Keratinocyte (primary cell): ENCODE data around the gene BCOR. TPM values are rescaled to one million over a fixed set of nuclear protein-coding genes. Genes with fewer than 3 reads are reported as not detected.
A peak's percentile ranks its signal among the peaks of the same experiment; 100 is the strongest.

Experiments used
- DNase-seq: peaks from one replicate; pipeline ENCODE4 v3.0.0-alpha.2; 2011; ENCODE audit warnings: low read depth, missing footprints, low spot score
- FAIRE-seq: peaks from 2 replicates; lab custom pipeline; 2011; peaks lifted over from hg19 to GRCh38; lab: Jason Lieb, UNC
- H2AFZ ChIP-seq: 2 replicates; pipeline ENCODE4 v1.6.0; 2012; ENCODE audit warnings: low read length, control low read depth, inconsistent platforms; ENCODE audit not compliant: control insufficient read depth
- H3K27ac ChIP-seq: 2 replicates; pipeline ENCODE4 v1.5.1; 2011; ENCODE audit warnings: low read length; ENCODE audit not compliant: control insufficient read depth, insufficient read depth
- H3K27me3 ChIP-seq: 3 replicates; pipeline ENCODE4 v1.6.0; 2011; ENCODE audit warnings: low read length; ENCODE audit not compliant: control insufficient read depth, insufficient read depth; ENCODE audit errors: extremely low read depth
- H3K36me3 ChIP-seq, 2 experiments: 2 replicates in 1 of 2; 3 replicates in 1 of 2; pipeline ENCODE4 v1.5.1; 2011; ENCODE audit warnings: low read length in 2 of 2, mild to moderate bottlenecking in 1 of 2; ENCODE audit not compliant: control insufficient read depth in 2 of 2, insufficient read depth in 2 of 2; ENCODE audit errors: extremely low read depth in 1 of 2
- H3K4me1 ChIP-seq: 3 replicates; pipeline ENCODE4 v1.5.1; 2011; ENCODE audit warnings: low read length; ENCODE audit not compliant: control insufficient read depth, insufficient read depth; ENCODE audit errors: extremely low read depth
- H3K4me2 ChIP-seq: 3 replicates; pipeline ENCODE4 v1.6.0; 2011; ENCODE audit warnings: low read depth, low read length; ENCODE audit not compliant: control insufficient read depth, insufficient read depth; ENCODE audit errors: extremely low read depth
- H3K4me3 ChIP-seq, 3 experiments: fragments of 200-600 bp in 1 of 3; sonication (generic) in 1 of 3; 2 replicates in 2 of 3; 3 replicates in 1 of 3; pipeline ENCODE4 v1.5.1; 2011 to 2016; ENCODE audit warnings: low read length in 3 of 3, mild to moderate bottlenecking in 3 of 3, control low read depth in 2 of 3, inconsistent platforms in 1 of 3, low read depth in 1 of 3, mixed read lengths in 1 of 3, mixed run types in 1 of 3, moderate library complexity in 1 of 3; ENCODE audit not compliant: control insufficient read depth in 2 of 3, insufficient read depth in 2 of 3; ENCODE audit errors: extremely low read depth in 1 of 3
- H3K79me2 ChIP-seq: 2 replicates; pipeline ENCODE4 v1.6.0; 2012; ENCODE audit warnings: low read length; ENCODE audit not compliant: control insufficient read depth, insufficient read depth
- H3K9ac ChIP-seq: 3 replicates; pipeline ENCODE4 v1.6.0; 2011; ENCODE audit warnings: low read length; ENCODE audit not compliant: control insufficient read depth, insufficient read depth; ENCODE audit errors: extremely low read depth
- H3K9me1 ChIP-seq: 3 replicates; pipeline ENCODE4 v1.6.0; 2011; ENCODE audit warnings: low read length; ENCODE audit not compliant: control insufficient read depth, insufficient read depth; ENCODE audit errors: extremely low read depth
- H3K9me3 ChIP-seq: 2 replicates; pipeline ENCODE4 v1.5.1; 2012; ENCODE audit warnings: low read depth, low read length; ENCODE audit not compliant: control insufficient read depth
- H4K20me1 ChIP-seq: 3 replicates; pipeline ENCODE4 v1.6.0; 2011; ENCODE audit warnings: low read length; ENCODE audit not compliant: control insufficient read depth, insufficient read depth; ENCODE audit errors: extremely low read depth
- CTCF ChIP-seq, 3 experiments: IDR thresholded peaks in 1 of 3; conservative IDR thresholded peaks in 1 of 3; optimal IDR thresholded peaks in 1 of 3; 2 replicates in 2 of 3; 3 replicates in 1 of 3; pipeline versions ENCODE3 to v1.5.1; 2011; ENCODE audit warnings: low read length in 3 of 3, mild to moderate bottlenecking in 3 of 3, moderate library complexity in 2 of 3, control low read depth in 1 of 3, inconsistent platforms in 1 of 3; ENCODE audit not compliant: insufficient read depth in 2 of 3; ENCODE audit errors: extremely low read depth in 1 of 3
- EZH2 ChIP-seq: IDR thresholded peaks from one replicate; pipeline ENCODE4 v1.6.1; 2012; ENCODE audit warnings: inconsistent platforms, mild to moderate bottlenecking, low read length, moderate library complexity
- dilution Hi-C: fragments of 300-500 bp; cut with MboI; formaldehyde crosslinking; loops from one replicate; pipeline ENCODE4 v1.7.0; 2020; ENCODE audit warnings: low sequenced_read_pairs; ENCODE audit not compliant: extremely low pct_ligation_motif_present
- polyA plus RNA-seq, 5 experiments: library from polyadenylated mRNA; depleted of rRNA in 3 of 5; stranded (reverse) in 3 of 5; stranded (forward) in 1 of 5; unstranded in 1 of 5; fragments of >200 nt; gene quantifications; 1 replicate in 1 of 5; 2 replicates in 3 of 5; 3 replicates in 1 of 5; pipeline versions ENCODE4 v1.2.1 to v1.2.3, GENCODE V29; 2011 to 2012; ENCODE audit warnings: missing spikeins in 2 of 5, low read depth in 1 of 5, low replicate concordance in 1 of 5

BCOR gene
- polyA plus RNA-seq, 1 donor (not counting 4 experiments of a cell fraction or from before 2014, with no cell fraction given) = 5.0 TPM

- Histone ChIP-seq H4K20me1 (no peaks in the 10 kb centered on the region), H3K4me1 (peaks cover 19% of the 10 kb centered on the region), H3K4me3 (no peak overlapping the region), H3K36me3 (no peaks in the 10 kb centered on the region), H3K27ac (peak overlapping the region; percentile 20), H2AFZ (no peak overlapping the region), H3K9me3 (no peaks in the 10 kb centered on the region), H3K79me2 (no peaks in the 10 kb centered on the region), H3K4me2 (no peak overlapping the region), H3K9me1 (no peaks in the 10 kb centered on the region), H3K27me3 (no peaks in the 10 kb centered on the region), H3K9ac (no peak overlapping the region)
- FAIRE-seq = no peak
- peak; percentile 63 for DNase-seq
- TF ChIP-seq CTCF (optimal IDR thresholded peaks at IDR 0.05 in 1 of 3, IDR thresholded peaks at IDR 0.05 in 1 of 3, conservative IDR thresholded peaks at IDR 0.05 in 1 of 3; ENCODE audit: extremely low read depth in 1 of 3, insufficient read depth in 2 of 3, low read length in 3 of 3) = no peak
- TF ChIP-seq EZH2 = no peak
- dilution Hi-C loops = no loop called here
Observed at GRCh38 chrX:40130207-40130606, 32.4 kb upstream of the BCOR start.

GRCh38 chrX:40127052-40127451 lies 29.3 kb upstream of the BCOR start:
- H3K27ac ChIP-seq = no peak overlapping the region
- H3K4me1 ChIP-seq = peaks cover 14% of the 10 kb centered on the region
- no peaks in the 10 kb centered on the region for H3K36me3 ChIP-seq
- H2AFZ ChIP-seq = no peak overlapping the region
- FAIRE-seq (no peak), DNase-seq (no peak)
- H3K4me2 ChIP-seq = no peak overlapping the region
- no peak for TF ChIP-seq EZH2
- TF ChIP-seq CTCF (optimal IDR thresholded peaks at IDR 0.05 in 1 of 3, IDR thresholded peaks at IDR 0.05 in 1 of 3, conservative IDR thresholded peaks at IDR 0.05 in 1 of 3; ENCODE audit: extremely low read depth in 1 of 3, insufficient read depth in 2 of 3, low read length in 3 of 3) = no peak
- no peaks in the 10 kb centered on the region for H3K9me3 ChIP-seq
- no peaks in the 10 kb centered on the region for H3K9me1 ChIP-seq
- no peak overlapping the region for H3K9ac ChIP-seq
- no peaks in the 10 kb centered on the region for H4K20me1 ChIP-seq
- dilution Hi-C loops = no loop called here
- no peaks in the 10 kb centered on the region for H3K27me3 ChIP-seq
- no peaks in the 10 kb centered on the region for H3K79me2 ChIP-seq
- H3K4me3 ChIP-seq = no peak overlapping the region
